ENCODE measurements around the gene ANKS3.

The ANKS3 gene

GRCh38 chr16:4724661-4725270, 9.3 kb downstream of the ANKS3 start:
- DNase-seq = no peak

- DNase-seq = no peak
These were observed 10.9 kb downstream of the ANKS3 start for GRCh38 chr16:4723071-4723767.

- DNase-seq = no peak
These were observed 15.6 kb downstream of the ANKS3 start for GRCh38 chr16:4718466-4718865.

- no peak for DNase-seq
These were observed 19.1 kb downstream of the ANKS3 start for GRCh38 chr16:4714996-4715395.

GRCh38 chr16:4713663-4714501, 20.2 kb downstream of the ANKS3 start:
- DNase-seq = no peak

GRCh38 chr16:4709481-4709880, 24.6 kb downstream of the ANKS3 start:
- DNase-seq = no peak

- no peak for DNase-seq
These were observed 27.2 kb downstream of the ANKS3 start for GRCh38 chr16:4706871-4707270.

GRCh38 chr16:4704913-4705312, 29.2 kb downstream of the ANKS3 start:
- no peak for DNase-seq

- DNase-seq = no peak
These were observed 29.6 kb downstream of the ANKS3 start for GRCh38 chr16:4704491-4704890.

GRCh38 chr16:4703906-4704305, 30.2 kb downstream of the ANKS3 start:
- no peak for DNase-seq

GRCh38 chr16:4702466-4702808, 31.6 kb downstream of the ANKS3 start:
- DNase-seq = peak; percentile 15

GRCh38 chr16:4701791-4702465, 32.1 kb downstream of the ANKS3 start:
- DNase-seq = peak; percentile 16

- DNase-seq = no peak
These were observed 32.9 kb downstream of the ANKS3 start for GRCh38 chr16:4700997-4701743.

GRCh38 chr16:4700380-4700996, 33.6 kb downstream of the ANKS3 start:
- no peak for DNase-seq

GRCh38 chr16:4699046-4699556, 35.0 kb downstream of the ANKS3 start:
- DNase-seq = no peak

GRCh38 chr16:4698321-4699045, 35.6 kb downstream of the ANKS3 start:
- no peak for DNase-seq

- DNase-seq = no peak
These were observed 36.2 kb downstream of the ANKS3 start for GRCh38 chr16:4697848-4698291.

- DNase-seq = peak; percentile 22
These were observed 36.9 kb downstream of the ANKS3 start for GRCh38 chr16:4696905-4697847.

GRCh38 chr16:4696172-4696904, 37.7 kb downstream of the ANKS3 start:
- no peak for DNase-seq
